Esophagus muscularis mucosa (tissue), 4 donors: ENCODE measurements around the gene LARGE1. TPM values are rescaled to one million over a fixed set of nuclear protein-coding genes. Genes with fewer than 3 reads are reported as not detected.

Experiments
- DNase-seq: peaks from one replicate; pipeline ENCODE4 v3.0.0-alpha.2; 2017; ENCODE audit errors: extremely low spot score
- H3K27ac ChIP-seq, 4 donors: fragments of 200-600 bp; sonication (generic); replicated peaks in 1 of 4; 1 replicate in 3 of 4; 2 replicates in 1 of 4; pipeline ENCODE4 v1.5.1; 2016 to 2019; ENCODE audit warnings: mild to moderate bottlenecking in 1 of 4
- H3K27me3 ChIP-seq, 4 donors: fragments of 200-600 bp; sonication (generic); one replicate each; pipeline versions ENCODE4 v1.5.1 to v1.6.0; 2016 to 2019
- H3K36me3 ChIP-seq, 4 donors: fragments of 200-600 bp; sonication (generic); one replicate each; pipeline ENCODE4 v1.5.1; 2016 to 2019
- H3K4me1 ChIP-seq, 4 donors: fragments of 200-600 bp; sonication (generic); one replicate each; pipeline ENCODE4 v1.5.1; 2016 to 2019
- H3K4me3 ChIP-seq, 4 donors: fragments of 200-600 bp; sonication (generic); 1 replicate in 2 of 4; 2 replicates in 2 of 4; pipeline ENCODE4 v1.5.1; 2016 to 2019; ENCODE audit warnings: mild to moderate bottlenecking in 4 of 4, moderate library complexity in 1 of 4
- H3K9me3 ChIP-seq, 4 donors: fragments of 200-600 bp; sonication (generic); 1 replicate in 3 of 4; 2 replicates in 1 of 4; pipeline ENCODE4 v1.5.1; 2016 to 2019
- CTCF ChIP-seq, 3 experiments: fragments of 200-600 bp in 2 of 3; fragments of 450-650 bp in 1 of 3; sonication (generic) in 2 of 3; IDR thresholded peaks; one replicate each; pipeline ENCODE4 v1.5.1; 2017 to 2019; ENCODE audit warnings: antibody characterized with exemption in 3 of 3, mild to moderate bottlenecking in 2 of 3, moderate library complexity in 1 of 3
- EP300 ChIP-seq: sonication (generic); formaldehyde crosslinking; IDR thresholded peaks from one replicate; pipeline ENCODE4 v1.6.1; 2017; ENCODE audit warnings: antibody characterized with exemption
- POLR2A ChIP-seq: fragments of 450-650 bp; IDR thresholded peaks from one replicate; pipeline ENCODE4 v1.6.1; 2017; ENCODE audit warnings: antibody characterized with exemption, moderate library complexity, mild to moderate bottlenecking, low read depth
- POLR2AphosphoS5 ChIP-seq, 2 donors: sonication (generic); formaldehyde crosslinking; IDR thresholded peaks; one replicate each; pipeline ENCODE4 v1.6.1; 2017; ENCODE audit warnings: antibody characterized with exemption in 2 of 2
- WGBS: methylation state at CpG from one replicate; pipeline ENCODE4 v1.1.5; 2018; 5-methylcytosine and 5-hydroxymethylcytosine counted together
- intact Hi-C: fragments of 100-400 bp; cut with DNase I; formaldehyde crosslinking; loops from one replicate; pipeline ENCODE4 v1.15.1; 2023
- total RNA-seq, 4 donors: library from RNA; depleted of rRNA; stranded (reverse); fragments of >200 nt; gene quantifications; one replicate each; pipeline versions ENCODE4 v1.1.0 to v1.2.1, GENCODE V29; 2016

LARGE1 gene
- total RNA-seq, 4 donors from 2014 or later, result 29.9 to 48.4 (median 32.4) TPM

DNA sequence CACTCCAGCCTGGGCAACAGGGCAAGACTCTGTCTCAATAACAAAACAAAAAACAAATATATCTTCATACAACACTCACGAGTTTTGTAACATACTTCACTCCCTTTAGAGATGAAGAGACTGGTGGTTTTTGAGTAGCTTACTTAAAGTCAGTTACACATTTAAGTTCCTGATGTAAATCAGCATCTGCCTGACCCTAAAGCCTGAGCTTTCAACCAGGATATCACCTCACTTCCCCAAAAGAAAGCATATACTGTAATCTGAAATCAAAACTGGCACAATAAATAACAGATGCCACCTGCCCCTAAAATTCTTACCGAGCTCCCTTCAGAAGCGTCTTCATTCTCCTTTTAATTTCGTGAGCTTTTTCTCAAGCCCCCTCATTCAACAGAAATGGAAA lies 31.5 kb downstream of the LARGE1 start:
- H3K27ac ChIP-seq, result no peak overlapping the region
- intact Hi-C loops, result no loop called here
- no peak overlapping the region for H3K4me3 ChIP-seq
- H3K36me3 ChIP-seq, result no peaks in the 10 kb centered on the region
- H3K9me3 ChIP-seq, result no peaks in the 10 kb centered on the region
- H3K27me3 ChIP-seq, result no peaks in the 10 kb centered on the region
- DNase-seq, result no peak
- WGBS, result 59% methylated on average over 4 of the region's 4 CpGs
- peaks cover 14 to 21% (median 18%) of the 10 kb centered on the region in 4 donors for H3K4me1 ChIP-seq
- TF ChIP-seq EP300 (no peak), POLR2AphosphoS5 (IDR thresholded peaks at IDR 0.05) (no peak), POLR2A (no peak), CTCF (IDR thresholded peaks at IDR 0.05) (no peak)

GRCh38 chr22:33887173-33887572 lies 33.1 kb downstream of the LARGE1 start:
- H3K4me1 ChIP-seq, result peaks cover 14 to 21% (median 18%) of the 10 kb centered on the region in 4 donors
- no peaks in the 10 kb centered on the region for H3K9me3 ChIP-seq
- no peak overlapping the region for H3K4me3 ChIP-seq
- H3K27me3 ChIP-seq, result no peaks in the 10 kb centered on the region
- H3K27ac ChIP-seq, result no peak overlapping the region
- no peak for DNase-seq
- intact Hi-C loops, result no loop called here
- TF ChIP-seq POLR2A, result no peak
- TF ChIP-seq POLR2AphosphoS5 (IDR thresholded peaks at IDR 0.05), result no peak
- no peak for TF ChIP-seq EP300
- TF ChIP-seq CTCF (IDR thresholded peaks at IDR 0.05), result no peak
- 92% methylated on average over 13 of the region's 13 CpGs for WGBS
- no peaks in the 10 kb centered on the region for H3K36me3 ChIP-seq

GRCh38 chr22:33886696-33887095 lies 33.6 kb downstream of the LARGE1 start:
- H3K27ac ChIP-seq, result no peak overlapping the region
- no peak overlapping the region for H3K4me3 ChIP-seq
- DNase-seq, result no peak
- H3K9me3 ChIP-seq, result no peaks in the 10 kb centered on the region
- peaks cover 14 to 21% (median 18%) of the 10 kb centered on the region in 4 donors for H3K4me1 ChIP-seq
- no peaks in the 10 kb centered on the region for H3K27me3 ChIP-seq
- WGBS, result 88% methylated on average over 5 of the region's 5 CpGs
- H3K36me3 ChIP-seq, result no peaks in the 10 kb centered on the region
- intact Hi-C loops, result no loop called here
- no peak for TF ChIP-seq CTCF (IDR thresholded peaks at IDR 0.05)
- TF ChIP-seq POLR2A, result no peak
- no peak for TF ChIP-seq EP300
- TF ChIP-seq POLR2AphosphoS5 (IDR thresholded peaks at IDR 0.05), result no peak

DNA sequence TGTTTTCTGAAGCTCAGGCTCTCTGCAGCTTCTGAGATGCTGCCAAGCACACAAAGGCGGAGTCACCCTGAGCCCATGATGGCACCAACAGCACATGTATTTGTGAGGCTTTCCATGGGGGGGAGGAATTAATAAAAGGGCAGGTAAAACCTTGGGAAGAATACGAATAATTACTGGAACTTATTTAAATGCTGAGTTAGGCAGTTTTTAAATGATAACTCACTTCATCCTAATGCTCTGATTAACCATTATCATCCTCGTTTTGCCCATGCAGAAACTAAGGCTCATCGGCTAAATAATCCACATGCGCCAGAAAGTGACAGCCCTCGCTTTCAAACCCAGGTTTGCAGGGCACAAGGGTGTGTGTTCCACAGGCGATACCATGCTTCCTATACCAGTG lies 35.4 kb downstream of the LARGE1 start:
- H3K4me3 ChIP-seq, result no peak overlapping the region
- no peaks in the 10 kb centered on the region for H3K9me3 ChIP-seq
- H3K36me3 ChIP-seq, result no peaks in the 10 kb centered on the region
- no peak for DNase-seq
- peaks cover 11 to 17% (median 15%) of the 10 kb centered on the region in 4 donors for H3K4me1 ChIP-seq
- intact Hi-C loops, result no loop called here
- no peaks in the 10 kb centered on the region for H3K27me3 ChIP-seq
- H3K27ac ChIP-seq, result no peak overlapping the region
- 95% methylated on average over 7 of the region's 7 CpGs for WGBS
- TF ChIP-seq EP300 (no peak), POLR2A (no peak), POLR2AphosphoS5 (IDR thresholded peaks at IDR 0.05) (no peak), CTCF (IDR thresholded peaks at IDR 0.05) (no peak)
